HG03064 (cell line): ENCODE results near the gene MPDU1.
"Not testable (repeated sequence)": the region's sequence is repeated elsewhere in the genome, so short reads cannot be mapped to it uniquely, and the experiment has no call there.

Experiments used
- ATAC-seq: cut with Tn5 transposase; IDR thresholded peaks from one replicate; pipeline ENCODE4 v1.9.1; 2021; ENCODE audit warnings: low read depth; ENCODE audit not compliant: unreplicated experiment

The MPDU1 gene

GRCh38 chr17:7579834-7580603, 3.6 kb upstream of the MPDU1 start:
- ATAC-seq = no peak

- no peak for ATAC-seq
These were observed 2.8 kb upstream of the MPDU1 start for GRCh38 chr17:7580604-7581575.

GRCh38 chr17:7582396-7583252, 1.0 kb upstream of the MPDU1 start:
- ATAC-seq = no peak

GRCh38 chr17:7586673-7587419, 3.2 kb downstream of the MPDU1 start:
- no peak for ATAC-seq

- no peak for ATAC-seq
These were observed 3.9 kb downstream of the MPDU1 start for GRCh38 chr17:7587420-7588151.

GRCh38 chr17:7588553-7589203, 5.0 kb downstream of the MPDU1 start:
- no peak for ATAC-seq

- ATAC-seq = no peak
These were observed 5.7 kb downstream of the MPDU1 start for GRCh38 chr17:7589204-7589868.

- no peak for ATAC-seq
These were observed 6.4 kb downstream of the MPDU1 start, which contains the start of gene SOX15 for GRCh38 chr17:7589891-7590691. SOX15 (minus strand) TSS chr17:7590094; CDS start chr17:7589676, 418 bp downstream.

- ATAC-seq = no peak
These were observed 7.1 kb downstream of the MPDU1 start for GRCh38 chr17:7590743-7591142.

- ATAC-seq = no peak
These were observed 7.9 kb downstream of the MPDU1 start for GRCh38 chr17:7591596-7591995.

GRCh38 chr17:7592422-7593021, 8.9 kb downstream of the MPDU1 start:
- ATAC-seq = no peak

- ATAC-seq = no peak
These were observed 9.6 kb downstream of the MPDU1 start for GRCh38 chr17:7593296-7593695.

- ATAC-seq = not testable (repeated sequence)
These were observed 13.9 kb downstream of the MPDU1 start for GRCh38 chr17:7597561-7597960.

- no peak for ATAC-seq
These were observed 22.6 kb downstream of the MPDU1 start for GRCh38 chr17:7606280-7606679.

- ATAC-seq = no peak
These were observed 27.0 kb downstream of the MPDU1 start for GRCh38 chr17:7610641-7611040.

- no peak for ATAC-seq
These were observed 28.1 kb downstream of the MPDU1 start for GRCh38 chr17:7611635-7612293.

GRCh38 chr17:7612294-7612640, 28.6 kb downstream of the MPDU1 start:
- ATAC-seq = no peak
